ENCODE results near the gene COL15A1.

Gene COL15A1

DNA sequence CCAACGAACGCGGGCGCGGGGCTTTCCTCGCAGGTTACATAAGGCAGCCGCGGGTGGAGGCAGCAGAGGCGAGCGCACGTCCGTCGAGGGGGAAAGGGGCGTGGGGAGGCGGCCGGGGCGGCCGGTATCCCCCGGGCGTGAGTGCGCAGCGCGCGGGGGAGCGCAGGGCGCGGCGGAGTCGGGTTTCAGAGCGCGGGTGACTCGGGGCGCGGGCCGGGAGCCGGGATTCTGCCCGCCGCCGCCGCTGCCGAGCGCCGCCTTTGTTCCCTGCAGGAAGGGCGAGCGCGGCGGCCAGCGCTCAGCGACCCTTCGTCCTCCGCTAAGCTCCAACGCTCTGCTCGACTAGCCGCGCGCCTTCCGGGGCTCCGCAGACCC is at the start of gene COL15A1:
COL15A1 (plus strand) TSS at position 226 of the 375 bp plus-strand sequence. CDS start 155 bp downstream, outside the sequence.
- no peak within 1 kb of the TSS for H3K4me3 ChIP-seq (ENCODE audit: low read depth, low read length)
- TF ChIP-seq, protein P1, sequence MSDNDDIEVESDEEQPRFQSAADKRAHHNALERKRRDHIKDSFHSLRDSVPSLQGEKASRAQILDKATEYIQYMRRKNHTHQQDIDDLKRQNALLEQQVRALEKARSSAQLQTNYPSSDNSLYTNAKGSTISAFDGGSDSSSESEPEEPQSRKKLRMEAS (IDR thresholded peaks at IDR 0.05; ENCODE audit: low read depth, low read length), result no peak
- TF ChIP-seq, protein P2, sequence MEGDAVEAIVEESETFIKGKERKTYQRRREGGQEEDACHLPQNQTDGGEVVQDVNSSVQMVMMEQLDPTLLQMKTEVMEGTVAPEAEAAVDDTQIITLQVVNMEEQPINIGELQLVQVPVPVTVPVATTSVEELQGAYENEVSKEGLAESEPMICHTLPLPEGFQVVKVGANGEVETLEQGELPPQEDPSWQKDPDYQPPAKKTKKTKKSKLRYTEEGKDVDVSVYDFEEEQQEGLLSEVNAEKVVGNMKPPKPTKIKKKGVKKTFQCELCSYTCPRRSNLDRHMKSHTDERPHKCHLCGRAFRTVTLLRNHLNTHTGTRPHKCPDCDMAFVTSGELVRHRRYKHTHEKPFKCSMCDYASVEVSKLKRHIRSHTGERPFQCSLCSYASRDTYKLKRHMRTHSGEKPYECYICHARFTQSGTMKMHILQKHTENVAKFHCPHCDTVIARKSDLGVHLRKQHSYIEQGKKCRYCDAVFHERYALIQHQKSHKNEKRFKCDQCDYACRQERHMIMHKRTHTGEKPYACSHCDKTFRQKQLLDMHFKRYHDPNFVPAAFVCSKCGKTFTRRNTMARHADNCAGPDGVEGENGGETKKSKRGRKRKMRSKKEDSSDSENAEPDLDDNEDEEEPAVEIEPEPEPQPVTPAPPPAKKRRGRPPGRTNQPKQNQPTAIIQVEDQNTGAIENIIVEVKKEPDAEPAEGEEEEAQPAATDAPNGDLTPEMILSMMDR (IDR thresholded peaks at IDR 0.05; ENCODE audit: low read depth, low read length), result no peak
- TF ChIP-seq MYC (IDR thresholded peaks at IDR 0.05; ENCODE audit: low read depth, low read length) (no peak), POLR2A (IDR thresholded peaks at IDR 0.05; ENCODE audit: extremely low read depth, insufficient read length) (no peak)
- no peak for DNase-seq (ENCODE audit: low read depth)

DNA sequence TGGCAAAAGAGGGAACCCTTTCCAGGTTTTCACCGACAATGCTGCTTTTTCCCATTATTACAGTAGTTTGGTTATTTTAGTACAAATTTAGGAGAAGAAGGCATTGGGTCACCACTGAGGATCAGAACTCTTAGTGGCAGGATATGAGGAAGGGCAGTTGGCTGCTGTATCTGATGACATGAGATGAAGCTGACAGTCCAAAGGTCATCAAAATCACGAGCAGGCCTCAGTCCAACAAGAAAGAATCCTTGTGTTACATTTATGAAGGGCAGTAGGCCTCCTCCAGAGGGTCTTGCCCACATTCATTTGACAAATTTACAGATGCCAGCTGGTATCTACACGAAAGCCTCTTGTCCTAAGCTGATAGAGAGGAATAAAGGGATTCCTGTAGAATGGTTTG is 49.5 kb upstream of the COL15A1 start:
- no peak overlapping the region for H3K4me3 ChIP-seq (ENCODE audit: low read depth, low read length)
- no peak for DNase-seq (ENCODE audit: low read depth)
- TF ChIP-seq MYC (IDR thresholded peaks at IDR 0.05; ENCODE audit: low read depth, low read length) (no peak), POLR2A (IDR thresholded peaks at IDR 0.05; ENCODE audit: extremely low read depth, insufficient read length) (no peak)
- TF ChIP-seq, protein P1 (IDR thresholded peaks at IDR 0.05; ENCODE audit: low read depth, low read length), result no peak
- TF ChIP-seq, protein P2 (IDR thresholded peaks at IDR 0.05; ENCODE audit: low read depth, low read length), result no peak

DNA sequence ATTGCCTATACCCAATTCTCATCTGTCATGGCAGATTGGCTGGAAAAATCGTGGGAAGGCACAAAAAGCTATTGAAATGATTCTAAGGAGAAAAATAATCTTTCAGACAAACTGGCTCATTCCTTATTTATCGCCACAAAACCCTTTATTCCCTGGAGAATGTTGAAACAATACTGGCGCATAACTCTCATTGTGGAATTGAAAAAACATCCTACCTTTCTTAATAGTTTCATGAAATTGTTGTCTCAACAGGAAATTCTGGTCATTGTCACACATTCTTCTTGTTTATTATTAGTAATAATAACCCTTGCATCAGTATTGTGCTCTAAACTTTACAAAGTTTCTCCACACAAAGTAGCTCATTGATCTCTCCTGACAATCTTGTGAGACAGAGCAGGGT is 48.9 kb upstream of the COL15A1 start:
- H3K4me3 ChIP-seq (ENCODE audit: low read depth, low read length), result no peak overlapping the region
- TF ChIP-seq POLR2A (IDR thresholded peaks at IDR 0.05; ENCODE audit: extremely low read depth, insufficient read length), result no peak
- TF ChIP-seq, protein P1 (IDR thresholded peaks at IDR 0.05; ENCODE audit: low read depth, low read length), result no peak
- TF ChIP-seq MYC (IDR thresholded peaks at IDR 0.05; ENCODE audit: low read depth, low read length), result no peak
- TF ChIP-seq, protein P2 (IDR thresholded peaks at IDR 0.05; ENCODE audit: low read depth, low read length), result no peak
- DNase-seq (ENCODE audit: low read depth), result no peak

DNA sequence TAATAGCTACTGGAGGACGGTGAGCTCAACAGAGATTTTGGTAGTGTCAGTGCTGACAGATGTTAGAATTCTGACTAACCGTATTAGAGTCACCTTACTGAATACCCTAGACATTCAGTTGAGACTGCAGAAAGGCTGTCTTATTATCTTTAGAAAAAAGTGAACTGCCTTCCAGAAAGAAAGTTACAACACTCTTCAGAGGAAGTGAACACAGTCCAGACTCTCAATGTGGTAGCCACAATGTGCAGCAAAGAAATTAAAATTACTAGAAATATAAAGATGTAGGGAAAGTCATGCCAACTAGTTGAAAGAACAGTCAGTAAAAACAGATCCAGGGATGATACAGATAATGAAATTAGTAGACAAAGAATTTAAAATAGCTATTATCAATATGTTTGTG is 47.1 kb upstream of the COL15A1 start:
- DNase-seq (ENCODE audit: low read depth), result peak; percentile 14
- TF ChIP-seq MYC (IDR thresholded peaks at IDR 0.05; ENCODE audit: low read depth, low read length) (no peak), POLR2A (IDR thresholded peaks at IDR 0.05; ENCODE audit: extremely low read depth, insufficient read length) (no peak)
- TF ChIP-seq, protein P1 (IDR thresholded peaks at IDR 0.05; ENCODE audit: low read depth, low read length), result no peak
- TF ChIP-seq, protein P2 (IDR thresholded peaks at IDR 0.05; ENCODE audit: low read depth, low read length), result no peak

DNA sequence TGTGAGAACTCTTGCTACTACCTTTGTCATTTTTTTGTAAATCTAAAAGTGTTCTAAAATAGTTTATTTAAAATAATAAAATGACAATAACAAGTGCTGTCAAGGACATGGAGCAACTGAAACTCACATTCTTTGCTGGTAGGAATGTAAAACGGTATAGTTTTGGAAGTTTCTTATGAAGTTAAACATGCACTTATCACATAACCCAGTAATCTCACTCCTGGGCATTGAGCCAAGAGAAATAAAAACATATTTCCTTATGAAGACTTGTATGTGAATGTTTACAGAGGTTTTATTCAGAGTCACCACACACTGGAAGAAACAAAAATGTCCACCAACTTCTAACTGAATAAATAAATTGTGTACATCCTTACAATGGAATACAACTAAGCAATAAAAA is 46.0 kb upstream of the COL15A1 start:
- TF ChIP-seq, protein P1 (IDR thresholded peaks at IDR 0.05; ENCODE audit: low read depth, low read length), result no peak
- TF ChIP-seq, protein P2 (IDR thresholded peaks at IDR 0.05; ENCODE audit: low read depth, low read length), result no peak
- TF ChIP-seq POLR2A (IDR thresholded peaks at IDR 0.05; ENCODE audit: extremely low read depth, insufficient read length), result no peak
- no peak for TF ChIP-seq MYC (IDR thresholded peaks at IDR 0.05; ENCODE audit: low read depth, low read length)
- H3K4me3 ChIP-seq (ENCODE audit: low read depth, low read length), result no peak overlapping the region
- DNase-seq (ENCODE audit: low read depth), result no peak

More for the DNA sequence above, 47.1 kb upstream of the COL15A1 start:
- no peak overlapping the region for H3K4me3 ChIP-seq (ENCODE audit: low read depth, low read length)
